A673 (cell line): ENCODE data around the gene TCFL5. TPM values are rescaled to one million over a fixed set of nuclear protein-coding genes. Genes with fewer than 3 reads are reported as not detected.

Source experiments
- BruUV-seq: library from RNA; stranded (reverse); fragments of 400-500 nt; replicated peaks from 2 replicates; lab custom pipeline; 2021; lab: Mats Ljungman, UMichigan
- CTCF ChIA-PET: fragments of 300-600 bp; sonication (Branson Sonifier 250); formaldehyde crosslinking; loops from one replicate; lab custom pipeline; 2022; ENCODE audit warnings: antibody characterized with exemption; lab: Charles Lee
- POLR2A ChIA-PET: fragments of 300-600 bp; sonication (Branson Sonifier 250); formaldehyde crosslinking; loops from one replicate; lab custom pipeline; 2022; ENCODE audit warnings: antibody characterized with exemption; ENCODE audit not compliant: low non-redundant PET; lab: Charles Lee
- DNase-seq: peaks from one replicate; pipeline ENCODE4 v3.0.0-alpha.2; 2015; ENCODE audit warnings: low spot score
- H3K27ac ChIP-seq: fragments of 200-600 bp; sonication (generic); 2 replicates; pipeline ENCODE4 v1.5.1; 2016; ENCODE audit warnings: mixed run types, low read depth, mild to moderate bottlenecking, mixed read lengths, antibody characterized with exemption, low read length; ENCODE audit not compliant: poor library complexity, severe bottlenecking
- H3K27me3 ChIP-seq: fragments of 200-600 bp; sonication (generic); replicated peaks from 2 replicates; pipeline ENCODE4 v1.6.1; 2017; ENCODE audit warnings: mixed run types, low read depth, mild to moderate bottlenecking, mixed read lengths, antibody characterized with exemption, low read length; ENCODE audit not compliant: insufficient read depth, poor library complexity
- H3K36me3 ChIP-seq: fragments of 200-600 bp; sonication (generic); 2 replicates; pipeline ENCODE4 v1.6.1; 2016; ENCODE audit warnings: mixed run types, mild to moderate bottlenecking, mixed read lengths, antibody characterized with exemption, low read length; ENCODE audit not compliant: insufficient read depth, poor library complexity, severe bottlenecking
- H3K4me1 ChIP-seq: fragments of 200-600 bp; sonication (generic); 2 replicates; pipeline ENCODE4 v1.6.1; 2017; ENCODE audit warnings: mixed run types, mild to moderate bottlenecking, mixed read lengths, antibody characterized with exemption, low read length; ENCODE audit not compliant: insufficient read depth, poor library complexity, severe bottlenecking
- H3K4me3 ChIP-seq: fragments of 200-600 bp; sonication (generic); 2 replicates; pipeline ENCODE4 v1.5.1; 2016; ENCODE audit warnings: low read depth, mixed run types, mild to moderate bottlenecking, mixed read lengths, low read length; ENCODE audit not compliant: poor library complexity, severe bottlenecking
- H3K9me3 ChIP-seq: fragments of 200-600 bp; sonication (generic); 2 replicates; pipeline ENCODE4 v1.6.1; 2016; ENCODE audit warnings: mixed run types, low read depth, mild to moderate bottlenecking, mixed read lengths, antibody characterized with exemption, low read length; ENCODE audit not compliant: poor library complexity, severe bottlenecking
- CTCF ChIP-seq: fragments of 300-800, 200-600 bp; sonication (generic); conservative IDR thresholded peaks from 2 replicates; pipeline ENCODE4 v1.5.1; 2017; ENCODE audit warnings: low read depth, mild to moderate bottlenecking, antibody characterized with exemption, low read length, moderate library complexity, mixed read lengths
- EZH2 ChIP-seq: fragments of 200-600 bp; sonication (generic); IDR thresholded peaks from 2 replicates; pipeline ENCODE4 v1.6.1; 2017; ENCODE audit warnings: borderline replicate concordance, low read depth, mild to moderate bottlenecking, mixed read lengths, antibody characterized with exemption, low read length; ENCODE audit not compliant: poor library complexity, severe bottlenecking
- intact Hi-C: fragments of 100-400 bp; cut with micrococcal nuclease; formaldehyde crosslinking; loops from one replicate; pipeline ENCODE4 v1.10.0; 2022; ENCODE audit not compliant: unreplicated experiment
- total RNA-seq: library from RNA; stranded (reverse); gene quantifications from 2 replicates; pipeline ENCODE4 v1.2.3, GENCODE V29; 2021

TCFL5 gene
- total RNA-seq, 1 experiment from 2014 or later = 13.9 TPM

DNA sequence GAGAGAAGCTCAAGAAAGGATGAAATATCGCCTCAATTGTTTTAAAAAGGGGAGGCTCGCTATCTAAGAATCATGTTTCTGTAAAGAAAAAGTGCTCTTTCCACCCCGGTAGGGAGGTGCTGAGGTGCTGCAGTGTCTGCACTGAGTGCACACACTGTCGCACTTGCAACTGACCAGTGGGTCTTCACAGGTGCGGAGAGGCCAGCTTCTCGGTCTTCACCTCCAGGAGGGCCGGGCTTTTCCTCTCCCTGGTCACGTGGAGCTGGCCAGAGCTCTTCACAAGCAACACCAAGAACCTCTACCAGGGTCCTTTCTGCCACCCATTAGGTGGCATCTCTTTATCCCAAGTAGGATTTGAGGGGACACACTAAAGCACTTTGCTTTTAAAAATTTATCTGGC lies 27.8 kb upstream of the TCFL5 start:
- TF ChIP-seq CTCF (no peak), EZH2 (no peak)
- POLR2A ChIA-PET = no interaction called here
- Histone ChIP-seq H3K4me1 (peaks cover 31% of the 10 kb centered on the region), H3K9me3 (no peaks in the 10 kb centered on the region), H3K4me3 (no peak overlapping the region), H3K27ac (no peak overlapping the region), H3K36me3 (peaks cover 75% of the 10 kb centered on the region), H3K27me3 (no peaks in the 10 kb centered on the region)
- BruUV-seq = no TSS peak
- intact Hi-C loops = no loop called here
- CTCF ChIA-PET = interaction anchor here (1.3 kb wide), 1 partner anchor 14 kb away, joined by 3 read pairs; no protein-coding TSS in a partner anchor
- DNase-seq = no peak

DNA sequence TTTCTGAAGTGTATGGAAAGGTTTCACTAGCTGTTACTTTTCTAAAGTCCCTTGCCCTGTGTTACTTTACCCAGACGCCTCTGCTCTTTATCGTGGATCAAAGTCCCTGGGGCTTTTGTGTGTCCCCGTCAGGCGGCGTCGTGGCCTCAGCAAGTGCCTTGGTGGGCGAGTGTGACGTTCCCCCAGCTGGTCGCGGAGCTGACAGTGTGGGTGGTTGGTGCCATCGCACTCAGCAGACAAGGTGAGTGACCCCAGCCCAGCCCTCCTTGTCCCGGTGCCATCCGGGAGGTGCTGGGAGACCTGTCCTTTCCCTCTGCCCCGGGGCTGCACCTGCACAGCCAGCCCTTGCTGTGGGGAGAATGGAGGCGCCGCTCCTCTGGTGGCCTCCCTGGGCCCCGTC lies 27.3 kb upstream of the TCFL5 start:
- TF ChIP-seq CTCF (no peak), EZH2 (no peak)
- CTCF ChIA-PET = interaction anchor here (1.3 kb wide), 1 partner anchor 13 kb away, joined by 3 read pairs; no protein-coding TSS in a partner anchor
- no peak for DNase-seq
- H3K9me3 ChIP-seq = no peaks in the 10 kb centered on the region
- no peak overlapping the region for H3K27ac ChIP-seq
- H3K4me3 ChIP-seq = no peak overlapping the region
- intact Hi-C loops = no loop called here
- POLR2A ChIA-PET = no interaction called here
- H3K27me3 ChIP-seq = no peaks in the 10 kb centered on the region
- peaks cover 31% of the 10 kb centered on the region for H3K4me1 ChIP-seq
- peaks cover 70% of the 10 kb centered on the region for H3K36me3 ChIP-seq
- BruUV-seq = no TSS peak

DNA sequence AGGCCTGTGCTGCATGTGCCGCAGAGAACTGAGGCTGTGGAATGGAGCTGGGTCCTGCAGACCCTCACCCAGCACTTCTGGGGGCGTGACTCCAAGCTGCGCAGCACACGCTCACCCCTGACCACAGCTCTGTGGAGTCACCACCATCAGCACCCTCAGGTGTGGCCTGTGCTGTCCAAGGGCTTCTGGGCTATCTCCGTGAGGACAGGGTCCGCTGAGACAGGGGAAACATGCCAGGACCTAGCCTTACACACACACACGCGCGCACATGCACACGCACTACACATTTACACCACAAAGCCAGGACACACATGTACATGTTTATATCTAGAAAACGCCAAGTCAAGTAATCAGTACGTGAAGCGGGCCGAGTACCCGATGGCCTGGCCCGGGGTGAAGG lies 26.8 kb upstream of the TCFL5 start:
- Histone ChIP-seq H3K27me3 (no peaks in the 10 kb centered on the region), H3K27ac (no peak overlapping the region), H3K9me3 (no peaks in the 10 kb centered on the region), H3K4me1 (peaks cover 31% of the 10 kb centered on the region), H3K4me3 (no peak overlapping the region), H3K36me3 (peaks cover 65% of the 10 kb centered on the region)
- no peak for DNase-seq
- ChIA-PET CTCF (interaction anchor here (0.9 kb wide), 1 partner anchor 13 kb away, joined by 3 read pairs; no protein-coding TSS in a partner anchor), POLR2A (no interaction called here)
- intact Hi-C loops = no loop called here
- BruUV-seq = no TSS peak
- no peak for TF ChIP-seq EZH2
- no peak for TF ChIP-seq CTCF
